Measurements from ENCODE around the gene WDR20.

The WDR20 gene

GRCh38 chr14:102183886-102184285, 44.2 kb downstream of the WDR20 start:
- H3K36me3 ChIP-seq (replicated peaks), result no peaks in the 10 kb centered on the region
- H3K9me3 ChIP-seq, result no peaks in the 10 kb centered on the region
- H3K4me1 ChIP-seq, result no peaks in the 10 kb centered on the region
- H3K27me3 ChIP-seq (ENCODE audit: low read depth), result no peaks in the 10 kb centered on the region
- H3K4me3 ChIP-seq, result no peak overlapping the region
- in situ Hi-C loops (cut with MboI; ENCODE audit: low sequenced_read_pairs), result no loop called here
- no peak for DNase-seq (ENCODE audit: low spot score in 2 of 2)

DNA sequence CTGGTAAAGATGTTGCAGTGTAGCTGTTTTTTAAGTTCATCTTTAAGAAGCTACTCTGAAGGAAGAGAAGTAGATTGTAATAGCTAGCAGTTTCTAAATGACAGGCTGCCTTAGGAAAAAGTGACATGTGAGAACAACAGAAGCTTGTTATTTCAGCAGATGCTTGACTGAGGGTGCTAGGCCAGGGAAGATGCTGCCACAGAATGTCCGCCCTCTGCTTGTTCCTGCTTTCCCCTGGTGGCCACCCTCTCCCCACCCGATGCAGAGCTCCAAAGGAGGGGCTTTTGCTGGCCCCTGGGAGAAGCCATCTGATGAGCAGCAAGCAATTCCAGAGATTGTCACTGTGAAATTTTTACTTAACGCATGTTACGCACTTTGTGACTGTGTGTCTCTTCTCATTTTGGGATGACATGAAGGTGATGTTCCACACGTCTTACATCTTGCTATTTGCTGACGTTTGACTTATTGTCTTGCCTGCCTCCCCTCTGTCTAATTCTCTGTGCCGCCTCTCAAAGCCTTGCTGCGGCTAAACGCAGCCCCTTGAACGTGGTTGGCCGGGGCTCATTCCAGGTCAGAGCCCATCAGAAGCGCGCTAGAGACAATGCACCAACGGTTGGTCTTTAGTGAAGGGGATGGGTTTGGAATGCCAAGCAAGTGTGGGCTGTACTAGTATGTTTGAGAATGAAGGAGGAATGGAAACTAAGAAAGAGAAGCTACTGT, 44.8 kb downstream of the WDR20 start:
- no peaks in the 10 kb centered on the region for H3K27me3 ChIP-seq (ENCODE audit: low read depth)
- H3K9me3 ChIP-seq, result no peaks in the 10 kb centered on the region
- H3K4me3 ChIP-seq, result no peak overlapping the region
- in situ Hi-C loops (cut with MboI; ENCODE audit: low sequenced_read_pairs), result no loop called here
- H3K4me1 ChIP-seq, result no peaks in the 10 kb centered on the region
- DNase-seq (ENCODE audit: low spot score in 2 of 2), result no peak
- H3K36me3 ChIP-seq (replicated peaks), result no peaks in the 10 kb centered on the region

DNA sequence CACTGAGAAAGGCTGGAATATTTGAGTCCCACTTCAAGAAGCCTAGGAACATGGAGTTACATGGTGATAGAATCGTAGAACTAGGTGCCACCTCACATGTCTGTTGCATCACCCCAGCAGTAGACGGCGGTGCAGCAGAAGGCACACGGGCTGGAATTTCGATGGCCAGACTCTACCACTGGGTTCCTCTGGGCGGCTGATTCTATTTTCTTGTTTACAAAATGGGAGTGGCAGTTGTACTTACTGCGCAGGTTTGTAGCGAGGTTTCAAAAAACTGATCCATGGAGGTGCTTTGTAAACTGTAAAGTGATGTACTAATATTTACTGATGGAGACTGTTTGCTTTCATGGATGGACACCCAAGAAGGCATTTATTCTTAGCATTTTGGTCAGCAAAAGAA, 45.7 kb downstream of the WDR20 start:
- H3K36me3 ChIP-seq (replicated peaks), result no peaks in the 10 kb centered on the region
- H3K4me3 ChIP-seq, result no peak overlapping the region
- H3K4me1 ChIP-seq, result no peaks in the 10 kb centered on the region
- no peaks in the 10 kb centered on the region for H3K27me3 ChIP-seq (ENCODE audit: low read depth)
- no peaks in the 10 kb centered on the region for H3K9me3 ChIP-seq
- in situ Hi-C loops (cut with MboI; ENCODE audit: low sequenced_read_pairs), result no loop called here
- DNase-seq (ENCODE audit: low spot score in 2 of 2), result no peak

DNA sequence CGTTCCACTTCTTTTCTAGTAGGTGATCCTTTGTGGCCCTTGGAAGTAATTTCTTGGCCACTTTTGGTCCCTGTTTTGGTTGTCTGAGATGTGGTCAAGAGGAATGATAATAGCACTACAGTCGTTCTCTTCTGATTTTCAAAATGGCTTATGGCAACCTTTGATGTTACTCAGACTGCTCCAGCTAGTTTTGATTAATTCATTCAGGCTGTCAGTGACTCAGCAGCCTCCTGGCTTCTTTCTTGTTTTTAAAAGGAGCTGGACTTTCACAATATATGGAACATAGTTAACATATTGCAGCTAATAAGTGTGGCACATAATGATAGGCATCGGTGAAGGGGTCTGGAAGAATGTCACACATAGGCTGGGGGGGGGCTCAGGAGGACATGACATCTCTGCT, 47.3 kb downstream of the WDR20 start:
- in situ Hi-C loops (cut with MboI; ENCODE audit: low sequenced_read_pairs), result no loop called here
- Histone ChIP-seq H3K4me1 (no peaks in the 10 kb centered on the region), H3K9me3 (no peaks in the 10 kb centered on the region), H3K4me3 (no peak overlapping the region), H3K27me3 (ENCODE audit: low read depth) (no peaks in the 10 kb centered on the region), H3K36me3 (replicated peaks) (no peaks in the 10 kb centered on the region)
- DNase-seq (ENCODE audit: low spot score in 2 of 2), result no peak

- no peaks in the 10 kb centered on the region for H3K36me3 ChIP-seq (replicated peaks)
- no peak for DNase-seq (ENCODE audit: low spot score in 2 of 2)
- H3K4me3 ChIP-seq, result no peak overlapping the region
- no peaks in the 10 kb centered on the region for H3K4me1 ChIP-seq
- no peaks in the 10 kb centered on the region for H3K9me3 ChIP-seq
- in situ Hi-C loops (cut with MboI; ENCODE audit: low sequenced_read_pairs), result no loop called here
- no peaks in the 10 kb centered on the region for H3K27me3 ChIP-seq (ENCODE audit: low read depth)
These were observed 47.9 kb downstream of the WDR20 start for GRCh38 chr14:102187568-102188001.

DNA sequence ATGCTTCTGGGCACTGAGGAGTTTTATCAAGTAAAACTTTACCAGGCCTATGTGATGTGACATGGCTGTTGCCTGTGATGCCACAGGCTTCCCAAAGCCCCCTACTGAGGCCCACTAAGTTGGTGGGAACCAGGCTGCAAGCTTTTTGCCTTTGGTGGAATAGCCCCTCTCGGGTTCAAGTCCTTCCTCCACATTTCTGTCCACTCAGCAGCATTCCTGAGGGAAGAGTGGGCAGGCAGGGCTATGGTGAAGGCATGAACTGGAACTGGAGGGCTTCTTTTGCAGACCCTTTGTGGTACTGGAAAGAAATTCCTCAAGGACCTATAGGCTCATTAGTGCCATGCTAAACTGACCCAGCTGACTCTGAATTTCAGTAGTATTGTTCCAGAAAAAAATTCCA, 48.5 kb downstream of the WDR20 start:
- in situ Hi-C loops (cut with MboI; ENCODE audit: low sequenced_read_pairs), result no loop called here
- Histone ChIP-seq H3K36me3 (replicated peaks) (no peaks in the 10 kb centered on the region), H3K9me3 (no peaks in the 10 kb centered on the region), H3K4me1 (no peaks in the 10 kb centered on the region), H3K27me3 (ENCODE audit: low read depth) (no peaks in the 10 kb centered on the region), H3K4me3 (no peak overlapping the region)
- DNase-seq (ENCODE audit: low spot score in 2 of 2), result no peak

GRCh38 chr14:102189874-102190273, 50.2 kb downstream of the WDR20 start:
- peaks cover 2% of the 10 kb centered on the region; the same call in 1 of the 2 replicates for H3K4me1 ChIP-seq
- H3K27me3 ChIP-seq (ENCODE audit: low read depth), result no peaks in the 10 kb centered on the region
- in situ Hi-C loops (cut with MboI; ENCODE audit: low sequenced_read_pairs), result no loop called here
- H3K4me3 ChIP-seq, result no peak overlapping the region
- no peaks in the 10 kb centered on the region for H3K9me3 ChIP-seq
- no peaks in the 10 kb centered on the region for H3K36me3 ChIP-seq (replicated peaks)
- DNase-seq (ENCODE audit: low spot score in 2 of 2), result no peak

DNA sequence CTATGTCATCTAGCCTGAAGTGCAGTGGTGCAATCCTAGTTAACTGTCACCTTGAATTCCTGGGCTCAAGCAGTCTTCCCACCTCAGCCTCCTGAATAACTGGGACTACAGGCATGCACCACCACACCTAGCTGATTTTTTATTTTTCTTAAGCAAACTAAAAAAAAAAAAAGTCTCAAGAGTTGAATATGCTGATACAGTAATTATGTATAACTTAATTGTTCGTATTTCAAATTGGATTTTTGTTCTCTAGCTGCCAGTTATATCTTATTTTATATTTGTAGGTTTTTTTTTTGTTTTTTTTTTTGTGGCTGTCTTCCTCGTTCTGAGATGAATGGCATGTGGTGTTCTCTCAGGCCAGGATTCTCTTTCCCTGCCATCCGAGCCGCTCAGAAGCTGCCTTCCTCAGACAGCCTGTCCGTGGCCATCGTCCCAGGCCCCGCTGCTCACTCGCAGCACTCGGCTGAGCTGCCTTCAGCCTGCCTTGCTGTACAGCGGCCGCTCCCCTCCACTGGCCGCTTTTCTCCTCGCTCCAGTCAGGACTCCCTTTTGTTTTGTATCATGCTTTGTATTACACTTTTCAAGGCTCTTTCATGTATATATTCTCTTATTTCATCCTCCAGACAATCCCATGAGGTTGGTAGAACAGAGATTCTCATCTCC, 53.3 kb downstream of the WDR20 start:
- in situ Hi-C loops (cut with MboI; ENCODE audit: low sequenced_read_pairs), result no loop called here
- no peaks in the 10 kb centered on the region for H3K9me3 ChIP-seq
- peaks cover 2% of the 10 kb centered on the region; the same call in 1 of the 2 replicates for H3K4me1 ChIP-seq
- DNase-seq (ENCODE audit: low spot score in 2 of 2), result peak in 1 of 2 experiments; percentile 38
- no peaks in the 10 kb centered on the region for H3K27me3 ChIP-seq (ENCODE audit: low read depth)
- no peak overlapping the region for H3K4me3 ChIP-seq
- H3K36me3 ChIP-seq (replicated peaks), result peaks cover 23% of the 10 kb centered on the region

- no peak for DNase-seq (ENCODE audit: low spot score in 2 of 2)
- Histone ChIP-seq H3K36me3 (replicated peaks) (peaks cover 33% of the 10 kb centered on the region), H3K4me1 (peaks cover 2% of the 10 kb centered on the region; the same call in 1 of the 2 replicates), H3K4me3 (no peak overlapping the region), H3K27me3 (ENCODE audit: low read depth) (no peaks in the 10 kb centered on the region), H3K9me3 (no peaks in the 10 kb centered on the region)
- in situ Hi-C loops (cut with MboI; ENCODE audit: low sequenced_read_pairs), result no loop called here
These were observed 55.2 kb downstream of the WDR20 start for GRCh38 chr14:102194856-102195255.

DNA sequence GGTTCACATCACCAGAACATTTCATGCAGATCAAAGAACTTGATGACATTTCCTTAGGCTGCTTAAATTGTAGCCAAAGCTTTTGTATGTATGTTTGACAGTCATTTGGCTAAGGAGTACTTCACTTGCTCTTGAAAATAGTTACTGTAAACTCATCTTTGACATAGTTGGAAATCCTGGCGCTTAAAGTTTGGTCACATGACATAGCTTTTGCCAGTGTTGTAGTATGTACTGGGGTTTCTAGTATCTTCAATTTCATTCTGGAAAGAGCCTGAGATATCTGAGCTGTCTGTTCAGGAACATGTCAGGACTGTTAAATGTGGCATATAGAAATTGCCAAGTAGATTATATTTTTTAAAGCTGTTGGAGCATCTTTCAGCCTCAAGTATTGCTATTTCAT, 55.7 kb downstream of the WDR20 start:
- H3K36me3 ChIP-seq (replicated peaks), result peaks cover 33% of the 10 kb centered on the region
- DNase-seq (ENCODE audit: low spot score in 2 of 2), result no peak
- no peaks in the 10 kb centered on the region for H3K27me3 ChIP-seq (ENCODE audit: low read depth)
- no peak overlapping the region for H3K4me3 ChIP-seq
- peaks cover 2% of the 10 kb centered on the region; the same call in 1 of the 2 replicates for H3K4me1 ChIP-seq
- no peaks in the 10 kb centered on the region for H3K9me3 ChIP-seq
- in situ Hi-C loops (cut with MboI; ENCODE audit: low sequenced_read_pairs), result no loop called here

DNA sequence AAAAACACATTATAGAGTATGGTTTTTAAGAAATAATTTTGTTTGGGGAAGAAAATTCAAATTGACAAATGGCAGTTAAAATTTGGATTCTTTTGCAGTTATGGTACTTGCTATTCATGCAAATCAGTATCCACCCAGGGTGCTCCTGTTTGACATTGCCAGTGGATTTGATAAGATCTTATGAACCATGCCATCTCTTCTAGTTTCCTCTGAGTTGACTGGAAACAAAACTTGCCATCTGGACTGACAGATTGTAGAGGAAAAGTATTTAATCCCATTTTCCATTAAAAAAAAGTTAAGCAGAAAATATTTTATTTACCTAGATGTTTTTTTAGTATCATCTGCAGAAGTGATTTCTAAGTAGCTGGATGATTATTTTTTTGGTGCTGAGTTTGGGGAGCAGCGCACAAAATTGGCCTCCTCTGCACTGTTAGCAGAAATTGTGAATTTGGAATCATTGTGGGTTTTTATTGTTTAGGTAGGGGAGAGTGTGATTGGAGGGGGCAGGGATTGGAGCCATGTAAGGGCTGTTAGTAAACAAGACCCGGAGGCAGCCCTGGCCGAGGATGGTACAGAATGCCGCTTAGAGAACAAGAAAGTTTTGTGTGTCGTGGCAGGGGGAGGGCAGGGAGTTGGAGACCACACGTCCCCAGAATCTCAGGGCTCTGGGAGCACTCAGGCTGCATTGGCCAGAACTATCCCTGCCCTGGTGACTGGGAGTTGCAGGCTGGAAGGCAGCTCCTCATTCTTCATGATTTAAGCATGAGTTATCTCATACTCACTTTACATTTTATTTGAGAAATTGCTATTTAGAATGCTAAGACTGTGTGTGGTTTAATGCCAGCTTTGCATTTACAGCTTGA, 56.6 kb downstream of the WDR20 start:
- Histone ChIP-seq H3K9me3 (no peaks in the 10 kb centered on the region), H3K36me3 (replicated peaks) (peaks cover 37% of the 10 kb centered on the region), H3K27me3 (ENCODE audit: low read depth) (no peaks in the 10 kb centered on the region), H3K4me3 (no peak overlapping the region), H3K4me1 (peaks cover 2% of the 10 kb centered on the region; the same call in 1 of the 2 replicates)
- in situ Hi-C loops (cut with MboI; ENCODE audit: low sequenced_read_pairs), result no loop called here
- no peak for DNase-seq (ENCODE audit: low spot score in 2 of 2)

- no peak for DNase-seq (ENCODE audit: low spot score in 2 of 2)
- no peaks in the 10 kb centered on the region for H3K9me3 ChIP-seq
- no peak overlapping the region for H3K4me3 ChIP-seq
- in situ Hi-C loops (cut with MboI; ENCODE audit: low sequenced_read_pairs), result no loop called here
- H3K27me3 ChIP-seq (ENCODE audit: low read depth), result no peaks in the 10 kb centered on the region
- peaks cover 2% of the 10 kb centered on the region; the same call in 1 of the 2 replicates for H3K4me1 ChIP-seq
- H3K36me3 ChIP-seq (replicated peaks), result peaks cover 37% of the 10 kb centered on the region
These were observed 57.2 kb downstream of the WDR20 start for GRCh38 chr14:102196902-102197230.

GRCh38 chr14:102197317-102197853, 57.7 kb downstream of the WDR20 start:
- Histone ChIP-seq H3K9me3 (no peaks in the 10 kb centered on the region), H3K27me3 (ENCODE audit: low read depth) (no peaks in the 10 kb centered on the region), H3K4me1 (peaks cover 2% of the 10 kb centered on the region; the same call in 1 of the 2 replicates), H3K36me3 (replicated peaks) (peaks cover 37% of the 10 kb centered on the region), H3K4me3 (no peak overlapping the region)
- in situ Hi-C loops (cut with MboI; ENCODE audit: low sequenced_read_pairs), result no loop called here
- DNase-seq (ENCODE audit: low spot score in 2 of 2), result no peak
